Measurements from ENCODE around the gene RPUSD4. TPM values are rescaled to one million over a fixed set of nuclear protein-coding genes. Genes with fewer than 3 reads are reported as not detected.

The RPUSD4 gene
- total RNA-seq, 1 experiment from 2014 or later: 42.9 TPM

DNA sequence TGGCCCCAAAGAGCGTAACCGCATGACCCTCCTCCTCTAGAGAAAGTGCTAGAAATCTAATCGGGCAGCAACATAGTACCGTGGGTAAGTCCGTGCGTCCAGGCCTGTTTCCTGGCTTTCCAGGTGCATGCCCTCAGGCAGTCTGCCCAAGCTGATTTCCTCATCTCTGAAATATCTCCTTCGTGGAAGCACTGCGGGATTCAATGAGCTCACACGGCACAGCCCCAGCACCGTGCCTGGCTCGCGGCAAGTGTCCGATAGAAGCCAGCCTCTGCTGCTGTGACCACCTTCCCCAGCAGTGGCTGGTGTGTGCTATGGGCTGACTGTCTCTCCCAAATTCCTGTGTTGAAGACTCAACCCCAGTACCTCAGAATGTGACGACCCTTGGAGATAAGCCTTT is 20.7 kb downstream of the RPUSD4 start:
- Histone ChIP-seq H3K27ac (ENCODE audit: insufficient read length, low read depth, low read length) (no peak overlapping the region), H3K56ac (ENCODE audit: insufficient read length, low read depth, low read length) (no peak overlapping the region), H2BK120ac (ENCODE audit: low read depth, low read length, poor library complexity, severe bottlenecking) (no peak overlapping the region), H2AFZ (ENCODE audit: low read length) (no peak overlapping the region), H3K27me3 (ENCODE audit: insufficient read depth, low read length) (no peaks in the 10 kb centered on the region), H2BK12ac (ENCODE audit: insufficient read length, low read depth, low read length) (no peak overlapping the region), H4K91ac (ENCODE audit: insufficient read length, low read depth, low read length) (no peak overlapping the region), H4K5ac (ENCODE audit: insufficient read length, low read depth, low read length) (no peak overlapping the region), H4K8ac (replicated peaks; ENCODE audit: insufficient read length, low read depth, low read length) (no peak overlapping the region), H2BK5ac (ENCODE audit: insufficient read length, low read length) (no peak overlapping the region), H4K20me1 (ENCODE audit: control insufficient read depth, insufficient read depth, insufficient read length) (no peaks in the 10 kb centered on the region), H2BK20ac (ENCODE audit: low read depth, low read length, poor library complexity, severe bottlenecking) (no peak overlapping the region), H3K9me3 (ENCODE audit: control insufficient read depth, low read depth, low read length) (no peaks in the 10 kb centered on the region), H3K79me1 (ENCODE audit: insufficient read depth, low read depth, low read length, poor library complexity, severe bottlenecking) (no peaks in the 10 kb centered on the region), H3K4ac (ENCODE audit: low read depth, low read length) (no peak overlapping the region), H3K23ac (ENCODE audit: insufficient read length, low read depth, low read length) (no peak overlapping the region), H3K4me2 (ENCODE audit: insufficient read depth, insufficient read length, low read length) (no peak overlapping the region), H3K14ac (ENCODE audit: insufficient read depth, low read length) (no peak overlapping the region; the same call in 1 of the 2 replicates), H3K9ac (ENCODE audit: extremely low read depth, insufficient read length, low read length) (no peak overlapping the region), H3K18ac (ENCODE audit: insufficient read length, low read depth, low read length) (no peak overlapping the region), H2AK5ac (ENCODE audit: insufficient read length, low read length) (no peak overlapping the region), H3K23me2 (ENCODE audit: insufficient read length, low read depth, low read length, poor library complexity, severe bottlenecking) (no peaks in the 10 kb centered on the region), H2BK15ac (ENCODE audit: low read depth, low read length) (no peak overlapping the region), H3T11ph (ENCODE audit: low read length) (no peak overlapping the region), H3K79me2 (ENCODE audit: insufficient read depth, low read length) (no peaks in the 10 kb centered on the region), H3K4me1 (ENCODE audit: insufficient read depth, low read length) (no peaks in the 10 kb centered on the region)
- Mint-ChIP-seq H3K4me1 (peaks cover 4 to 13% of the 10 kb centered on the region in 2 experiments), H3K27me3 (ENCODE audit: low read depth) (no peaks in the 10 kb centered on the region), H3K4me3 (no peak overlapping the region), H3K27ac (peak overlapping the region in 1 of 3 experiments; percentile 25; a peak in 1 of 7 replicates), H3K9me3 (peaks cover 0 to 1% of the 10 kb centered on the region in 2 experiments; a peak in 1 of 5 replicates), H3K36me3 (ENCODE audit: insufficient read depth in 1 of 3, low read depth in 3 of 3) (peaks cover 7 to 42% (median 40%) of the 10 kb centered on the region in 3 experiments; a peak in 6 of 7 replicates)
- DNase-seq: no peak
- TF ChIP-seq, protein P1, sequence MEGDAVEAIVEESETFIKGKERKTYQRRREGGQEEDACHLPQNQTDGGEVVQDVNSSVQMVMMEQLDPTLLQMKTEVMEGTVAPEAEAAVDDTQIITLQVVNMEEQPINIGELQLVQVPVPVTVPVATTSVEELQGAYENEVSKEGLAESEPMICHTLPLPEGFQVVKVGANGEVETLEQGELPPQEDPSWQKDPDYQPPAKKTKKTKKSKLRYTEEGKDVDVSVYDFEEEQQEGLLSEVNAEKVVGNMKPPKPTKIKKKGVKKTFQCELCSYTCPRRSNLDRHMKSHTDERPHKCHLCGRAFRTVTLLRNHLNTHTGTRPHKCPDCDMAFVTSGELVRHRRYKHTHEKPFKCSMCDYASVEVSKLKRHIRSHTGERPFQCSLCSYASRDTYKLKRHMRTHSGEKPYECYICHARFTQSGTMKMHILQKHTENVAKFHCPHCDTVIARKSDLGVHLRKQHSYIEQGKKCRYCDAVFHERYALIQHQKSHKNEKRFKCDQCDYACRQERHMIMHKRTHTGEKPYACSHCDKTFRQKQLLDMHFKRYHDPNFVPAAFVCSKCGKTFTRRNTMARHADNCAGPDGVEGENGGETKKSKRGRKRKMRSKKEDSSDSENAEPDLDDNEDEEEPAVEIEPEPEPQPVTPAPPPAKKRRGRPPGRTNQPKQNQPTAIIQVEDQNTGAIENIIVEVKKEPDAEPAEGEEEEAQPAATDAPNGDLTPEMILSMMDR (conservative IDR thresholded peaks at IDR 0.05): no peak
- no CpG with 5 or more reads among the region's 14 CpGs for WGBS (ENCODE audit: extremely low coverage, insufficient read length, low lambda C conversion rate)
